Measurements from ENCODE around the gene MEI1.
"Not testable (repeated sequence)": the region's sequence is repeated elsewhere in the genome, so short reads cannot be mapped to it uniquely, and the experiment has no call there.

MEI1 gene

DNA sequence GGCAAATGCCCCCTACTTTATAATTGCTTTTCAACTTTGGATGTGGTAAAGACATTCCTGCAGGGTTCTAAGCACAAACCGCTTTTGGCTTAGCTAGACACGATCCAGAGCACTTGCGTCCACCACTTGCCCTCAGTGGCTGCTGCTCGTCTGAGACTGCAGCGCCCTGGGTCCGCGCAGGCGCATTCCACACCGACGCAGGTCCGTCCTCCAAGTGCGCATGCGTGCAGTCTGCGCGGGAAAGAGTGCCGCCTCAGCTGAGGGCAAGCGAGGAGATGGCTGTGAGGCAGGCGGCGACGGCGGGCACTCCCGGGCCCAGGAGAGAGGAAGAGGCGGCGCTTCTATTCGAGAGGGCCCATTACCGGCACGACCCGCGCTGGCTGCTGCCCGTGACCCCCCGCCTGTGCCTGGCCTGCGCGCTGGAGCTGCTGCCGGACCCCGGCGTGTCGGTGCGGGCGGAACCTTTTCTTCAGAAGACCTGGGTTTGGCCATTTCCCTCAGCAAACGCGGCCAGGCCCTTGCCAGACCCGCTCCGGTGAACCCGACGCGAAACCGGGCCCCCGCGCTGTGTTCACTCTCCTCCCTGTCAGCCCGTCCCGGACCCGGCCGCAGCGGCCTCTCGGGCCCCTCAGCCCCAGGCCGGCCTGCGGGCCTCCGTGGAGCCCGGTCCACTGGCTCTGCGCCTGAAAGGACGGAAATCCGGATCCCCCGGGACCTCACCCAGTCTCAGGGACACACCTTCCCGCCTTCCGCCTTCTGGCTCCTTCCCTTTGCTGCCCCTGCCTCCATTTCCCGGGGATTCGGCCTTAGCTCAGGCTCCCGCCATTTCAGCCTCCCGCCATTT, at the start of gene MEI1:
TSS of gene MEI1 (plus strand) at position 240 of the 844 bp plus-strand sequence. CDS start at position 276, 36 bp downstream.
- peaks cover 12% of the 10 kb centered on the region for H3K4me1 Mint-ChIP-seq
- peaks cover 3% of the 10 kb centered on the region for H3K36me3 Mint-ChIP-seq (ENCODE audit: low read depth)
- ATAC-seq, result peak; percentile 45
- no peaks in the 10 kb centered on the region for H3K9me3 Mint-ChIP-seq
- H3K4me3 Mint-ChIP-seq, result peak within 1 kb of the TSS; percentile 61
- peak within 1 kb of the TSS; percentile 86 for H3K27ac Mint-ChIP-seq
- peaks cover 2% of the 10 kb centered on the region for H3K27me3 Mint-ChIP-seq
- DNase-seq, result peak; percentile 91

DNA sequence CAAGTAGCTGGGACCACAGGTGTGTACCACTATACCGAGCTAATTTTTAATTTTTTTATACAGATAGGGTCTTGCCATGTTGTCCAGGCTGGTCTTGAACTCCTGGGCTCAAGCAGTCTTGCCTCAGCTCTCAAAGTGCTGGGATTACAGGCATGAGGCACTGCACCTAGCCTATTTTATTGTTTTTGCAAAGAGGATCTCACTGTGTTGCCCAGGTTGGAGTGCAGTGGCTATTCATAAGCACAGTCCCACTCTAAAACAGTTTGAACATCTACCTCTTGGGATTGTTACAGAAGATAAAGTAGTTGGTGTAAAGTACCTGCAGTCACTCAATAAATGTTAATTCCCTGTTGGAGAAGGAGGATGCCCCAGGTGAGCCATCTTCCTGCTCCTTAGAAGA, 49.1 kb upstream of the MEI1 start:
- no peak for ATAC-seq
- no peak for DNase-seq
- Mint-ChIP-seq H3K27ac (peak overlapping the region; percentile 39), H3K36me3 (ENCODE audit: low read depth) (peaks cover 63% of the 10 kb centered on the region), H3K4me1 (peaks cover 9% of the 10 kb centered on the region), H3K27me3 (no peaks in the 10 kb centered on the region), H3K4me3 (no peak overlapping the region), H3K9me3 (no peaks in the 10 kb centered on the region)

DNA sequence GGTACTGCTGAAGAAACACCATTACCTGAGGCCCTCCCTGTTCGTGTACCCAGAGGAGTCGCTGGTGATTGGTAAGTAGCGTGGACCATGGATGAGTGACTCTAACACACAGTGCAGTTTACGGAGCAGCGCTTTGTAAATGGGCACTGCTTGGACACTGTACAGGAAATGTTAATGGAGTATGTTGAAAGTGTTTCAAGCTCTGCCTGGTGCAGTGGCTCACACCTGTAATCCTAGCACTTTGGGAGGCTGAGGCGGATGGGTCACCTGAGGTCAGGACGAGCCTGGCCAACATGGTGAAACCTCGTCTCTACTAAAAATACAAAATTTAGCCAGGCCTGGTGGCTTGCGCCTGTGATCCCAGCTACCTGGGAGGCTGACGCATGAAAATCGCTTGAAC, 48.5 kb upstream of the MEI1 start:
- DNase-seq (no peak), ATAC-seq (no peak)
- peak overlapping the region; percentile 39 for H3K27ac Mint-ChIP-seq
- no peaks in the 10 kb centered on the region for H3K27me3 Mint-ChIP-seq
- H3K9me3 Mint-ChIP-seq, result no peaks in the 10 kb centered on the region
- no peak overlapping the region for H3K4me3 Mint-ChIP-seq
- H3K4me1 Mint-ChIP-seq, result peaks cover 9% of the 10 kb centered on the region
- H3K36me3 Mint-ChIP-seq (ENCODE audit: low read depth), result peaks cover 65% of the 10 kb centered on the region

DNA sequence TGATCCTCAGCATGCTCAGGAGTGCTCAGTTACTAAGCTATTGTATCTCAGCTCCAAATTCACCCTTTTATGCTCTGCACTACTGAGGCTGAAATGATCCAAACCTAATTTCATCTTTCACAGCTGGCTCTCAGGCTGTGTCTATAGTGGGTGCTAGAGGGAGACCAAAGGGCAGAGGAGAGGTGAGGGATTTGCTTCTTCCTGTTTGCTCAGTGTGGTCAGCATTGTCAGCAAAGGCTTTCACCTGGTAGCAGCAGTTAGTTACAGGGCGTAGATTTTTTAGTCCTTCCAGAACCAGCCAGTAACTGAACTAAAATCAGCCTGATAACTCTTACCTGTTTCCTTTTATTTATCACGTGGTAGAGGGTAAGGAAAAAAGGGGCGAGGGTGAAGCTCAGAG, 45.0 kb upstream of the MEI1 start:
- H3K9me3 Mint-ChIP-seq, result no peaks in the 10 kb centered on the region
- H3K27ac Mint-ChIP-seq, result no peak overlapping the region
- ATAC-seq, result no peak
- no peaks in the 10 kb centered on the region for H3K27me3 Mint-ChIP-seq
- no peaks in the 10 kb centered on the region for H3K4me1 Mint-ChIP-seq
- H3K4me3 Mint-ChIP-seq, result no peak overlapping the region
- no peak for DNase-seq
- peaks cover 64% of the 10 kb centered on the region for H3K36me3 Mint-ChIP-seq (ENCODE audit: low read depth)

DNA sequence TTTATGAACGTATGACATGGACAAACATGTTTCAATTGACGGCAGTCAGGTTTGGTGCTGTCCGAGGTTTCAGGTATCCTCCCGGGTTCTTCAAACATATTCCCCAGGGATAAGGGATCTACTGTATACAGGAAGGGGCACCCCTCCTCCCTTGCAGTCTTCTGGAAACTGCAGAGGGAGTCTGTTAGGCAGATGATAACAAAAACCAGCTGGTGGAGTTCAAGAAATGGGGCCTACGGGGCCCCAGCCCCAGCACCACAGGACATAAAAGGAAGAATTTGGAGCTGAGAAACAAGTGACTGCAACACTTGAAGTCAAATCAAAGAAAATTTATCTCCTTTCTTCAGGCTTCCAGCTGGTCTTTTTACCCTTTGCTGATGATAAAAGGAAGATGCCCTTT, 42.7 kb upstream of the MEI1 start:
- no peak overlapping the region for H3K27ac Mint-ChIP-seq
- peaks cover 73% of the 10 kb centered on the region for H3K36me3 Mint-ChIP-seq (ENCODE audit: low read depth)
- no peaks in the 10 kb centered on the region for H3K9me3 Mint-ChIP-seq
- no peaks in the 10 kb centered on the region for H3K4me1 Mint-ChIP-seq
- H3K4me3 Mint-ChIP-seq, result no peak overlapping the region
- DNase-seq (no peak), ATAC-seq (no peak)
- no peaks in the 10 kb centered on the region for H3K27me3 Mint-ChIP-seq

GRCh38 chr22:41657709-41658108, 41.6 kb upstream of the MEI1 start:
- DNase-seq (no peak), ATAC-seq (no peak)
- Mint-ChIP-seq H3K36me3 (ENCODE audit: low read depth) (peaks cover 68% of the 10 kb centered on the region), H3K4me1 (no peaks in the 10 kb centered on the region), H3K27ac (no peak overlapping the region), H3K27me3 (no peaks in the 10 kb centered on the region), H3K4me3 (no peak overlapping the region), H3K9me3 (no peaks in the 10 kb centered on the region)

- Mint-ChIP-seq H3K36me3 (ENCODE audit: low read depth) (peaks cover 63% of the 10 kb centered on the region), H3K27ac (no peak overlapping the region), H3K27me3 (no peaks in the 10 kb centered on the region), H3K9me3 (no peaks in the 10 kb centered on the region), H3K4me3 (no peak overlapping the region), H3K4me1 (no peaks in the 10 kb centered on the region)
- DNase-seq, result no peak
- ATAC-seq, result no peak
These were observed 40.4 kb upstream of the MEI1 start for GRCh38 chr22:41658869-41659268.

DNA sequence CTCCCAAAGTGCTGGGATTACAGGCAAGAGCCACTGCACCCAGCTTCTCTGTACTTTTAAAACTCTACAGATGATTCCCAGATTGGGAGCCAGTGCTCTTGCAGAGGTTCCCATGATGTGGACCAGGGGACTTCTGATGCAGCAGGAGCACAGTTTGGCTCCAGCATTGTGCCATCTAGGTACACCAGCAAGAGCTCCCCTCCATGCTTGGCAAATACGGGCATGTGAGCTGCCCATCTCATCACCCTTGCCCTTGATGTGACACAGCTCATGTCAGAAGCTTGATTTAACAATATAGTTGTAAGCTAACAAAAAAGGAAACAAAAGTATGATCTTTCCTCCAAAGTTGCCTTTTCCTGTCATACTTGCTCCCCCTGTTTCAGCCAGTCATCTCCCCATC, 39.4 kb upstream of the MEI1 start:
- Mint-ChIP-seq H3K4me3 (no peak overlapping the region), H3K27me3 (no peaks in the 10 kb centered on the region), H3K36me3 (ENCODE audit: low read depth) (peaks cover 62% of the 10 kb centered on the region), H3K27ac (no peak overlapping the region), H3K4me1 (no peaks in the 10 kb centered on the region), H3K9me3 (no peaks in the 10 kb centered on the region)
- no peak for DNase-seq
- ATAC-seq, result no peak

- no peak for DNase-seq
- Mint-ChIP-seq H3K4me1 (no peaks in the 10 kb centered on the region), H3K4me3 (no peak overlapping the region), H3K27ac (no peak overlapping the region), H3K9me3 (no peaks in the 10 kb centered on the region), H3K36me3 (ENCODE audit: low read depth) (peaks cover 63% of the 10 kb centered on the region), H3K27me3 (no peaks in the 10 kb centered on the region)
- ATAC-seq, result no peak
These were observed 38.9 kb upstream of the MEI1 start for GRCh38 chr22:41660416-41660815.

DNA sequence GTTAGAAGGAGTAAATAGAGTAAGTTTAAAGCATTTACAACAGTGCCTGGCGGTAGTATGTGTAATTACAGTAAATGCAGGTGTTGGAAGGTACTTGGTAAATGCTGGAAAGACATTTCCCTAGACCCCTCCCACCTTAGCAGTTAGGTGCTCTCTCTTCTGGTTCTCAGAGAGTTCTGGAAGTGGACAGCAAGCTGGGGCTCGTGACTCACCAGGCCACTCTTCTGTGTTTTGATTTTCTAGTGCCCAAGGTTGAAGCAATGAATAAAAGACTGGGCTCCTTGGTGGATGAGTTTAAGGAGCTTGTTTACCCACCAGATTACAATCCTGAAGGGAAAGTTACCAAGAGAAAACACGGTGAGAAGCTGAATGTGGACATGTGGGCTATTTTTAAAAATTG, 38.2 kb upstream of the MEI1 start:
- no peaks in the 10 kb centered on the region for H3K9me3 Mint-ChIP-seq
- DNase-seq, result no peak
- ATAC-seq, result no peak
- H3K4me3 Mint-ChIP-seq, result no peak overlapping the region
- H3K36me3 Mint-ChIP-seq (ENCODE audit: low read depth), result peaks cover 59% of the 10 kb centered on the region
- no peaks in the 10 kb centered on the region for H3K27me3 Mint-ChIP-seq
- H3K27ac Mint-ChIP-seq, result peak overlapping the region; percentile 43
- no peaks in the 10 kb centered on the region for H3K4me1 Mint-ChIP-seq

GRCh38 chr22:41661713-41662112, 37.6 kb upstream of the MEI1 start:
- H3K4me1 Mint-ChIP-seq, result peaks cover 4% of the 10 kb centered on the region
- no peaks in the 10 kb centered on the region for H3K27me3 Mint-ChIP-seq
- H3K9me3 Mint-ChIP-seq, result no peaks in the 10 kb centered on the region
- peaks cover 56% of the 10 kb centered on the region for H3K36me3 Mint-ChIP-seq (ENCODE audit: low read depth)
- H3K4me3 Mint-ChIP-seq, result no peak overlapping the region
- no peak overlapping the region for H3K27ac Mint-ChIP-seq
- ATAC-seq, result no peak
- no peak for DNase-seq

DNA sequence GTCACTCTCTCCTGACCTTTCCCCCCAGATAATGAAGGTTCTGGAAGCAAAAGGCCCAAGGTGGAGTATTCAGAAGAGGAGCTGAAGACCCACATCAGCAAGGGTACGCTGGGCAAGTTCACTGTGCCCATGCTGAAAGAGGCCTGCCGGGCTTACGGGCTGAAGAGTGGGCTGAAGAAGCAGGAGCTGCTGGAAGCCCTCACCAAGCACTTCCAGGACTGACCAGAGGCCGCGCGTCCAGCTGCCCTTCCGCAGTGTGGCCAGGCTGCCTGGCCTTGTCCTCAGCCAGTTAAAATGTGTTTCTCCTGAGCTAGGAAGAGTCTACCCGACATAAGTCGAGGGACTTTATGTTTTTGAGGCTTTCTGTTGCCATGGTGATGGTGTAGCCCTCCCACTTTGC, 35.7 kb upstream of the MEI1 start:
- H3K36me3 Mint-ChIP-seq (ENCODE audit: low read depth), result peaks cover 43% of the 10 kb centered on the region
- not testable (repeated sequence) for ATAC-seq, H3K4me3 Mint-ChIP-seq

GRCh38 chr22:41664490-41664889, 34.8 kb upstream of the MEI1 start:
- H3K4me1 Mint-ChIP-seq, result peaks cover 15% of the 10 kb centered on the region
- ATAC-seq (no peak), DNase-seq (no peak)
- H3K9me3 Mint-ChIP-seq, result no peaks in the 10 kb centered on the region
- no peak overlapping the region for H3K4me3 Mint-ChIP-seq
- H3K36me3 Mint-ChIP-seq (ENCODE audit: low read depth), result peaks cover 40% of the 10 kb centered on the region
- H3K27ac Mint-ChIP-seq, result peak overlapping the region; percentile 53
- H3K27me3 Mint-ChIP-seq, result no peaks in the 10 kb centered on the region

More for the DNA sequence above, 35.7 kb upstream of the MEI1 start:
- not testable (repeated sequence) for H3K9me3 Mint-ChIP-seq, DNase-seq, H3K27me3 Mint-ChIP-seq
- peak overlapping the region; percentile 53 for H3K27ac Mint-ChIP-seq
- peaks cover 12% of the 10 kb centered on the region for H3K4me1 Mint-ChIP-seq

GRCh38 chr22:41664951-41665350, 34.4 kb upstream of the MEI1 start:
- Mint-ChIP-seq H3K9me3 (no peaks in the 10 kb centered on the region), H3K27me3 (no peaks in the 10 kb centered on the region), H3K36me3 (ENCODE audit: low read depth) (peaks cover 37% of the 10 kb centered on the region), H3K27ac (no peak overlapping the region), H3K4me3 (no peak overlapping the region), H3K4me1 (peaks cover 16% of the 10 kb centered on the region)
- ATAC-seq (no peak), DNase-seq (no peak)

DNA sequence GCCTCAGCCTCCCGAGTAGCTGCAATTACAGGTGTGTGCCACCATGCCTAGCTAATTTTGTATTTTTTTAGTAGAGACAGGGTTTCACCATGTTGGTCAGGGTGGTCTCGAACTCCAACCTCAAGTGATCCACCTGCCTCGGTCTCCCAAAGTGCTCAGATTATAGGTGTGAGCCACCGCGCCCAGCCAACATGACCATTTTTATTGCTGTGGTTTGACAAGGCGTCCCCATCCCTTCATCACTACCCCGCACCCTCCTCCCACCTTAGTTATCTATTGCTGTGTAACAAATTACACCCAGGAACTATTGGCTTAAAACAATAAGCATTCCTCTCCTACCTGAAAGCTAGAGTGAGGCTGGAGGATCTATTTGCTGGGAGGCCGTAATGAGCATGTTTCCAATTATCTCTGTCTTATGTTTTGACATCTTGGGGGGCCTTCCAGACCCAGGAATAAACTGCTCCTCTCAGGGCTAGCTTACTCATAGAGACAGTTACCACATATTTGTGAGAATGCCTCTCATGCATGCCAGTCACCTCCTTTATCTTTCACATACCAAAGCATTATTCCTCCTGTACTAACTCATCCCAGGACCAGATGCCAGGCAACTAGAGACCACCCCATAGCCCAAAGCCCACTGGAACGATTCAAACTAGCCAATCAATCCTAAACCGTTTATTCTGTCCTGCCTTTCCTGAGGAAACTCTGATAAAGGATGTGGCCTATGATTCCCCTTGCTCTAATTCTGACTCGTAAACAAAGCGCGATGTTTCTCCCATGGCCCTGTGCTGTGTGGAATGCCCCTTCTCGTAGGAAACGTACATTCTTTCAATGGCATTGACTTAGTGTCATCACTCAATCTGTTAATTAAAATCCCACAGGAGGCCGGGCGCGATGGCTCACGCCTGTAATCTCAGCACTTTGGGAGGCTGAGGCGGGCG, 30.1 kb upstream of the MEI1 start:
- H3K27me3 Mint-ChIP-seq, result no peaks in the 10 kb centered on the region
- peak overlapping the region; percentile 42 for H3K27ac Mint-ChIP-seq
- no peaks in the 10 kb centered on the region for H3K9me3 Mint-ChIP-seq
- DNase-seq (no peak), ATAC-seq (no peak)
- no peak overlapping the region for H3K4me3 Mint-ChIP-seq
- peaks cover 16% of the 10 kb centered on the region for H3K4me1 Mint-ChIP-seq
- peaks cover 21% of the 10 kb centered on the region for H3K36me3 Mint-ChIP-seq (ENCODE audit: low read depth)
